Stomach (tissue), 9 donors: ENCODE measurements around the gene MAP3K10. TPM values are rescaled to one million over a fixed set of nuclear protein-coding genes. Genes with fewer than 3 reads are reported as not detected.

Experiments
- DNase-seq, 2 donors: peaks; one replicate each; pipeline versions ENCODE4 v3.0.0 to v3.0.0-alpha.2; 2013 to 2019
- H3K27ac ChIP-seq, 5 donors: fragments of 200-600 bp in 4 of 5; sonication (generic) in 4 of 5; one replicate each; pipeline ENCODE4 v1.5.1; 2013 to 2019; ENCODE audit warnings: mild to moderate bottlenecking in 1 of 5, moderate library complexity in 1 of 5
- H3K27me3 ChIP-seq, 3 donors: fragments of 200-600 bp; sonication (generic); one replicate each; pipeline ENCODE4 v1.5.1; 2017 to 2019; ENCODE audit warnings: mixed run types in 1 of 3
- H3K36me3 ChIP-seq, 4 donors: fragments of 200-600 bp; sonication (generic); 1 replicate in 3 of 4; 2 replicates in 1 of 4; pipeline ENCODE4 v1.5.1; 2016 to 2019
- H3K4me1 ChIP-seq, 4 donors: fragments of 200-600 bp; sonication (generic); one replicate each; pipeline ENCODE4 v1.5.1; 2016 to 2019
- H3K4me3 ChIP-seq, 4 donors: fragments of 200-600 bp; sonication (generic) in 3 of 4; one replicate each; pipeline ENCODE4 v1.5.1; 2016 to 2019; ENCODE audit warnings: mild to moderate bottlenecking in 1 of 4
- H3K9me3 ChIP-seq, 4 donors: fragments of 200-600 bp; sonication (generic); one replicate each; pipeline ENCODE4 v1.5.1; 2016 to 2019
- CTCF ChIP-seq, 7 experiments: fragments of 450-650 bp in 4 of 7; fragments of 200-600 bp in 3 of 7; sonication (generic) in 3 of 7; IDR thresholded peaks; one replicate each; pipeline ENCODE4 v1.5.1; 2016 to 2019; ENCODE audit warnings: antibody characterized with exemption in 7 of 7, control low read depth in 2 of 7, mild to moderate bottlenecking in 1 of 7
- EP300 ChIP-seq: sonication (generic); formaldehyde crosslinking; IDR thresholded peaks from one replicate; pipeline ENCODE4 v1.6.1; 2017; ENCODE audit warnings: antibody characterized with exemption
- POLR2A ChIP-seq, 4 donors: fragments of 450-650 bp; IDR thresholded peaks; one replicate each; pipeline ENCODE4 v1.6.1; 2016; ENCODE audit warnings: antibody characterized with exemption in 4 of 4, control low read depth in 2 of 4, mild to moderate bottlenecking in 1 of 4, moderate library complexity in 1 of 4
- POLR2AphosphoS5 ChIP-seq, 3 donors: sonication (generic); formaldehyde crosslinking; IDR thresholded peaks; one replicate each; pipeline ENCODE4 v1.6.1; 2016; ENCODE audit warnings: antibody characterized with exemption in 3 of 3
- WGBS, 5 donors: extraction: QIAGEN DNeasy Blood & Tissue Kit in 3 of 5; methylation state at CpG; one replicate each; pipeline versions ENCODE4 v1.1.5 to v1.1.7; 2013 to 2018; 5-methylcytosine and 5-hydroxymethylcytosine counted together
- intact Hi-C: fragments of 100-400 bp; cut with DNase I; formaldehyde crosslinking; loops from one replicate; pipeline ENCODE4 v1.15.1; 2023; ENCODE audit warnings: low total_unique reads
- polyA plus RNA-seq, 3 donors: library from polyadenylated mRNA; stranded (reverse); fragments of 200-250 nt; gene quantifications; one replicate each; pipeline ENCODE4 v1.2.3, GENCODE V29; 2013
- total RNA-seq, 5 donors: library from RNA; depleted of rRNA; stranded (reverse); fragments of >200 nt; gene quantifications; one replicate each; pipeline versions ENCODE4 v1.1.0 to v1.2.3, GENCODE V29; 2014 to 2016
- donor health status: healthy with polysubstance abuse.
- donor health status: Bipolar disorder and iron deficiency.
- donor health status: healthy.

The MAP3K10 gene
- total and polyA plus RNA-seq, 8 donors = 5.2 to 34.5 (median 12.7) TPM

- intact Hi-C loops = no loop called here
- Histone ChIP-seq H3K4me1 (peaks cover 0 to 28% (median 16%) of the 10 kb centered on the region in 4 donors), H3K36me3 (peaks cover 37 to 85% (median 83%) of the 10 kb centered on the region in 4 donors), H3K9me3 (no peaks in the 10 kb centered on the region), H3K4me3 (no peak overlapping the region), H3K27ac (no peak overlapping the region), H3K27me3 (no peaks in the 10 kb centered on the region)
- DNase-seq = no peak
- 56 to 80% (median 72%) methylated on average over 7 of the region's 7 CpGs for WGBS, 5 donors
- TF ChIP-seq EP300 (no peak), CTCF (IDR thresholded peaks at IDR 0.05) (no peak), POLR2AphosphoS5 (IDR thresholded peaks at IDR 0.05) (no peak), POLR2A (IDR thresholded peaks at IDR 0.05) (no peak)
Observed at GRCh38 chr19:40252395-40252794, 61.2 kb downstream of the MAP3K10 start.

DNA sequence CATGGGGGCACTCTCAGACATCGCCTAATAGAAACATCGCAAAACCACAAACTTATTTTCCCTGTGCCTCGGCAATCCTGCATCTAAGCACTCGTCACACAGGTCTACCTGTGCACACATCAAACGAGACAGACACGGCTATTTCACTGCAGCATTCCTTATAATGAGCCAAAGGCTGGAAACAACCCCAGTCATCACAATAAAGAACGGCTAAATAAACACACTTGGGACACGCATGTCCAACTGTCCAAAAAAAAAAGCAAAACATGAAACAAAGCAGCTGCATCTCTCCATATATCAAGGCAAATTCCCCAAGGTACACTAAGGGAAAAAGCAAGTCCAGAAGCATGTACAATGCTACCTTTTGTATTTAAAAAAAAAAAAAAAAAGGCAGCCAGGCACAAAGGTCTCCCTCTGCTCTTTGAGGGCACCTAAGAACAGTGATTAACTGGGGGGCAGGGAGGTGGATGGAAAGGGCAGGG is 62.4 kb downstream of the MAP3K10 start:
- Histone ChIP-seq H3K36me3 (peaks cover 33 to 81% (median 77%) of the 10 kb centered on the region in 4 donors), H3K4me1 (peaks cover 0 to 26% (median 19%) of the 10 kb centered on the region in 4 donors), H3K9me3 (no peaks in the 10 kb centered on the region), H3K27me3 (no peaks in the 10 kb centered on the region), H3K27ac (no peak overlapping the region), H3K4me3 (no peak overlapping the region)
- intact Hi-C loops = no loop called here
- DNase-seq = no peak
- 35 to 55% (median 48%) methylated on average over 8 of the region's 8 CpGs for WGBS, 5 donors
- TF ChIP-seq POLR2A (IDR thresholded peaks at IDR 0.05) (no peak), EP300 (no peak), CTCF (IDR thresholded peaks at IDR 0.05) (no peak), POLR2AphosphoS5 (IDR thresholded peaks at IDR 0.05) (no peak)

DNA sequence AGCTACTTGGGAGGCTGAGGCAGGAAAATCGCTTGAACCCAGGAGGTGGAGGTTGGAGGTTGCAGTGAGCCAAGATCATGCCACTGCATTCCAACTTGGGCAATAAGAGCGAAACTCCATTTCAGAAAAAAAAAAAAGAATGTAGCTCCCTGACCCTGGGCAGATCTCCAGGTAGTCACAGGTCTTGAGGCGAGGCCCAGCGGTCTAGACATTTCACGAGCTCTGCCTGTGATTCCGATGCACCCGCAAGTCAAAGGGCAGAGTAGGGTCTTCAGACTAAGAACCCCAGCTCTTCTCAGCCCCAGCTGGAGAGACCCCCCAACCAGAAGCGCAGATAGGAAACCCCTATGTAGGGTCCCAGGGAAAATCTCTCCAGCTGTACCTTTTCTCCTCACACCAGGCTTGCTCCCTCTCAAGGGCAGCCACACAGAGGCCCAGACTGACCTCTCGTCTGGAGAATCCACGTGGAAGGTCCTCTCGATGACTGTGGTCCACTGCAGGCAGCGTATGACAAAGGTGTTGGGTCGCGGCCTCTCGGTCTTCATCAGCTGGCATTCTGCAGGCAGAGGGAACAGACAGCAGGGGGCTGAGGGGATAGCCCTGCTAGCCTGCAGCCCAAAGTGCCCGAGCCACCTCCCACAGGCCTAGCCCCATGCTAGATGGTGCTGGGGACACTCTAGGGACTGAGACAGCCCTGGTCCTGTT is 63.6 kb downstream of the MAP3K10 start:
- H3K27ac ChIP-seq = no peak overlapping the region
- WGBS, 5 donors = 86 to 96% (median 91%) methylated on average over 16 of the region's 16 CpGs
- peaks cover 33 to 72% (median 67%) of the 10 kb centered on the region in 4 donors for H3K36me3 ChIP-seq
- intact Hi-C loops = no loop called here
- no peaks in the 10 kb centered on the region for H3K27me3 ChIP-seq
- no peak for DNase-seq
- no peak overlapping the region for H3K4me3 ChIP-seq
- H3K9me3 ChIP-seq = no peaks in the 10 kb centered on the region
- TF ChIP-seq POLR2AphosphoS5 (IDR thresholded peaks at IDR 0.05) (no peak), EP300 (no peak), POLR2A (IDR thresholded peaks at IDR 0.05) (no peak), CTCF (IDR thresholded peaks at IDR 0.05) (no peak)
- peaks cover 0 to 26% (median 19%) of the 10 kb centered on the region in 4 donors for H3K4me1 ChIP-seq

GRCh38 chr19:40255619-40256166 is 64.5 kb downstream of the MAP3K10 start:
- H3K4me3 ChIP-seq = no peak overlapping the region
- no peaks in the 10 kb centered on the region for H3K9me3 ChIP-seq
- H3K27ac ChIP-seq = no peak overlapping the region
- WGBS, 5 donors = 85 to 89% (median 86%) methylated on average over 3 of the region's 3 CpGs
- intact Hi-C loops = no loop called here
- H3K36me3 ChIP-seq = peaks cover 31 to 64% (median 59%) of the 10 kb centered on the region in 4 donors
- H3K27me3 ChIP-seq = no peaks in the 10 kb centered on the region
- DNase-seq = no peak
- peaks cover 0 to 26% (median 19%) of the 10 kb centered on the region in 4 donors for H3K4me1 ChIP-seq
- TF ChIP-seq EP300 = no peak
- TF ChIP-seq POLR2A (IDR thresholded peaks at IDR 0.05) = no peak
- TF ChIP-seq CTCF (IDR thresholded peaks at IDR 0.05) = no peak
- TF ChIP-seq POLR2AphosphoS5 (IDR thresholded peaks at IDR 0.05) = no peak
